Hematopoietic multipotent progenitor cell treated with erythropoietin and hydrocortisone succinate and interleukin-3 and kit ligand, for 8 days (in vitro differentiated cells): ENCODE data around the gene KCNIP1.

Experiments
- DNase-seq: peaks from one replicate; pipeline ENCODE4 v3.0.0-alpha.2; 2015

The KCNIP1 gene

GRCh38 chr5:170509348-170509660 is 5.5 kb downstream of the KCNIP1 start:
- no peak for DNase-seq

GRCh38 chr5:170510126-170510525 is 6.3 kb downstream of the KCNIP1 start:
- no peak for DNase-seq

GRCh38 chr5:170510559-170510958 is 6.7 kb downstream of the KCNIP1 start:
- DNase-seq: no peak

- DNase-seq: no peak
These were observed 7.9 kb downstream of the KCNIP1 start for GRCh38 chr5:170511551-170512258.

- DNase-seq: no peak
These were observed 10.2 kb downstream of the KCNIP1 start for GRCh38 chr5:170513856-170514525.

GRCh38 chr5:170517411-170517810 is 13.6 kb downstream of the KCNIP1 start:
- no peak for DNase-seq

- no peak for DNase-seq
These were observed 14.5 kb downstream of the KCNIP1 start for GRCh38 chr5:170518277-170518676.

GRCh38 chr5:170519549-170519948 is 15.7 kb downstream of the KCNIP1 start:
- no peak for DNase-seq

GRCh38 chr5:170520372-170520771 is 16.6 kb downstream of the KCNIP1 start:
- no peak for DNase-seq

- no peak for DNase-seq
These were observed 18.7 kb downstream of the KCNIP1 start for GRCh38 chr5:170522211-170523141.

GRCh38 chr5:170523142-170523551 is 19.3 kb downstream of the KCNIP1 start:
- no peak for DNase-seq

- no peak for DNase-seq
These were observed 20.0 kb downstream of the KCNIP1 start for GRCh38 chr5:170523830-170524229.

GRCh38 chr5:170524576-170524975 is 20.8 kb downstream of the KCNIP1 start:
- DNase-seq: no peak

GRCh38 chr5:170525470-170526211 is 21.8 kb downstream of the KCNIP1 start:
- DNase-seq: no peak

GRCh38 chr5:170527991-170528390 is 24.2 kb downstream of the KCNIP1 start:
- DNase-seq: no peak

- no peak for DNase-seq
These were observed 25.2 kb downstream of the KCNIP1 start for GRCh38 chr5:170528976-170529375.

GRCh38 chr5:170532935-170533334 is 29.1 kb downstream of the KCNIP1 start:
- DNase-seq: no peak

GRCh38 chr5:170533383-170533782 is 29.6 kb downstream of the KCNIP1 start:
- DNase-seq: no peak

- no peak for DNase-seq
These were observed 30.4 kb downstream of the KCNIP1 start for GRCh38 chr5:170534177-170534576.

- DNase-seq: no peak
These were observed 31.1 kb downstream of the KCNIP1 start for GRCh38 chr5:170534941-170535340.

- DNase-seq: no peak
These were observed 32.7 kb downstream of the KCNIP1 start for GRCh38 chr5:170536525-170536924.

- DNase-seq: no peak
These were observed 33.8 kb downstream of the KCNIP1 start for GRCh38 chr5:170537451-170538095.

GRCh38 chr5:170538096-170538465 is 34.3 kb downstream of the KCNIP1 start:
- DNase-seq: no peak
